Smooth muscle cell (in vitro differentiated cells): ENCODE results near the gene F10. TPM values are rescaled to one million over a fixed set of nuclear protein-coding genes. Genes with fewer than 3 reads are reported as not detected.

Source experiments
- DNase-seq: peaks from one replicate; lab custom pipeline; 2025; ENCODE audit not compliant: unreplicated experiment; lab: John Stamatoyannopoulos, UW
- H2AFZ ChIP-seq: fragments of 200-600 bp; sonication (generic); 2 replicates; pipeline ENCODE4 v1.6.0; 2016; ENCODE audit warnings: antibody characterized with exemption, low read depth, mild to moderate bottlenecking
- H3F3A ChIP-seq: fragments of 200-600 bp; sonication (generic); 2 replicates; pipeline ENCODE4 v1.6.0; 2017; ENCODE audit warnings: antibody characterized with exemption, low read depth
- H3K27ac ChIP-seq: fragments of 200-600 bp; sonication (generic); 2 replicates; pipeline ENCODE4 v1.5.1; 2016; ENCODE audit warnings: low read depth, mild to moderate bottlenecking
- H3K27me3 ChIP-seq: fragments of 200-600 bp; sonication (generic); 2 replicates; pipeline ENCODE4 v1.6.1; 2016; ENCODE audit warnings: low read depth, mild to moderate bottlenecking
- H3K36me3 ChIP-seq: fragments of 200-600 bp; sonication (generic); 2 replicates; pipeline ENCODE4 v1.5.1; 2016; ENCODE audit warnings: low read depth
- H3K4me1 ChIP-seq: fragments of 200-600 bp; sonication (generic); 2 replicates; pipeline ENCODE4 v1.5.1; 2016; ENCODE audit warnings: low read depth
- H3K4me2 ChIP-seq: fragments of 200-600 bp; sonication (generic); 2 replicates; pipeline ENCODE4 v1.6.0; 2016; ENCODE audit warnings: mild to moderate bottlenecking
- H3K4me3 ChIP-seq: fragments of 200-600 bp; sonication (generic); 2 replicates; pipeline ENCODE4 v1.5.1; 2016; ENCODE audit warnings: mild to moderate bottlenecking
- H3K79me2 ChIP-seq: fragments of 200-600 bp; sonication (generic); 2 replicates; pipeline ENCODE4 v1.6.0; 2016; ENCODE audit warnings: low read depth, mild to moderate bottlenecking
- H3K9ac ChIP-seq: fragments of 200-600 bp; sonication (generic); 2 replicates; pipeline ENCODE4 v1.6.0; 2016; ENCODE audit warnings: low read depth
- H3K9me3 ChIP-seq: fragments of 200-600 bp; sonication (generic); replicated peaks from 2 replicates; pipeline ENCODE4 v1.5.1; 2016; ENCODE audit warnings: low read depth
- H4K20me1 ChIP-seq: fragments of 200-600 bp; sonication (generic); 2 replicates; pipeline ENCODE4 v1.6.0; 2016; ENCODE audit warnings: low read depth
- CTCF ChIP-seq: fragments of 200-600 bp; sonication (generic); IDR thresholded peaks from 2 replicates; pipeline ENCODE4 v1.5.1; 2017; ENCODE audit warnings: borderline replicate concordance, mild to moderate bottlenecking, antibody characterized with exemption; ENCODE audit not compliant: insufficient read depth, poor library complexity, severe bottlenecking
- WGBS: methylation state at CpG from one replicate; pipeline ENCODE4 v1.1.7; 2016; ENCODE audit warnings: low lambda C conversion rate; 5-methylcytosine and 5-hydroxymethylcytosine counted together
- polyA plus RNA-seq: library from polyadenylated mRNA; unstranded; fragments of >200 nt; fragmentation: Nextera tagmentation; extraction: Ambion mirVana; gene quantifications from 2 replicates; pipeline ENCODE4 v1.2.1, GENCODE V29; 2016
- total RNA-seq: library from RNA; depleted of rRNA; stranded (reverse); fragments of >200 nt; gene quantifications from 2 replicates; pipeline ENCODE4 v1.2.3, GENCODE V29; 2014

F10 gene
- total and polyA plus RNA-seq, 2 experiments from 2014 or later: 17.1 to 43.7 TPM

- no peaks in the 10 kb centered on the region for H3K27me3 ChIP-seq
- peaks cover 5% of the 10 kb centered on the region for H3F3A ChIP-seq
- no peaks in the 10 kb centered on the region for H3K36me3 ChIP-seq
- TF ChIP-seq CTCF: no peak
- peak overlapping the region; percentile 89 for H3K4me2 ChIP-seq
- WGBS: 10% methylated on average over 52 of the region's 60 CpGs
- H3K9me3 ChIP-seq: no peaks in the 10 kb centered on the region
- no peaks in the 10 kb centered on the region for H3K79me2 ChIP-seq
- H2AFZ ChIP-seq: peak overlapping the region; percentile 88
- no peak for DNase-seq
- H4K20me1 ChIP-seq: no peaks in the 10 kb centered on the region
- H3K27ac ChIP-seq: peak overlapping the region; percentile 74
- H3K9ac ChIP-seq: peak overlapping the region; percentile 61
- peak overlapping the region; percentile 49 for H3K4me3 ChIP-seq
- H3K4me1 ChIP-seq: peaks cover 8% of the 10 kb centered on the region
These were observed 30.6 kb downstream of the F10 start for GRCh38 chr13:113152984-113153809.

GRCh38 chr13:113153810-113154748 is 31.5 kb downstream of the F10 start:
- peak overlapping the region; percentile 89 for H3K4me2 ChIP-seq
- no peaks in the 10 kb centered on the region for H3K36me3 ChIP-seq
- peak overlapping the region; percentile 88 for H2AFZ ChIP-seq
- H4K20me1 ChIP-seq: no peaks in the 10 kb centered on the region
- H3K4me1 ChIP-seq: peaks cover 12% of the 10 kb centered on the region
- peak overlapping the region; percentile 61 for H3K9ac ChIP-seq
- H3F3A ChIP-seq: peaks cover 5% of the 10 kb centered on the region
- H3K9me3 ChIP-seq: no peaks in the 10 kb centered on the region
- DNase-seq: peak; percentile 50
- H3K4me3 ChIP-seq: peak overlapping the region; percentile 49
- H3K79me2 ChIP-seq: no peaks in the 10 kb centered on the region
- TF ChIP-seq CTCF: no peak
- no peaks in the 10 kb centered on the region for H3K27me3 ChIP-seq
- H3K27ac ChIP-seq: peak overlapping the region; percentile 74
- WGBS: 13% methylated on average over 23 of the region's 76 CpGs

GRCh38 chr13:113155201-113155600 is 32.6 kb downstream of the F10 start:
- Histone ChIP-seq H3K4me3 (no peak overlapping the region), H4K20me1 (no peaks in the 10 kb centered on the region), H2AFZ (no peak overlapping the region), H3K36me3 (no peaks in the 10 kb centered on the region), H3K9ac (no peak overlapping the region), H3K4me2 (no peak overlapping the region), H3F3A (peaks cover 5% of the 10 kb centered on the region), H3K9me3 (no peaks in the 10 kb centered on the region), H3K4me1 (peaks cover 12% of the 10 kb centered on the region), H3K27ac (no peak overlapping the region), H3K27me3 (no peaks in the 10 kb centered on the region), H3K79me2 (no peaks in the 10 kb centered on the region)
- TF ChIP-seq CTCF: no peak
- WGBS: 94% methylated on average over 3 of the region's 3 CpGs
- no peak for DNase-seq
